HCT116 (cell line): Measurements from ENCODE around the gene ZBTB26.

ENCODE experiments used
- EZH2 ChIP-seq: fragments of 200-600 bp; sonication (generic); IDR thresholded peaks from 2 replicates; pipeline ENCODE4 v1.6.1; 2017; ENCODE audit warnings: antibody characterized with exemption, mixed run types
- JUND ChIP-seq: IDR thresholded peaks from 2 replicates; pipeline ENCODE4 v1.6.1; 2012
- POLR2A ChIP-seq: IDR thresholded peaks from 2 replicates; pipeline ENCODE4 v1.7.0; 2011; ENCODE audit warnings: borderline replicate concordance; ENCODE audit not compliant: insufficient read depth, insufficient read length; ENCODE audit errors: extremely low read depth
- POLR2AphosphoS5 ChIP-seq: IDR thresholded peaks from 2 replicates; pipeline ENCODE4 v1.6.1; 2011; ENCODE audit warnings: mild to moderate bottlenecking, low read depth, low read length, moderate library complexity
- RAD21 ChIP-seq: IDR thresholded peaks from 2 replicates; pipeline ENCODE4 v1.6.1; 2012; ENCODE audit warnings: low read depth, mild to moderate bottlenecking
- SIN3A ChIP-seq: IDR thresholded peaks from 2 replicates; pipeline ENCODE4 v1.6.1; 2012; ENCODE audit warnings: low read depth
- SP1 ChIP-seq: IDR thresholded peaks from 2 replicates; pipeline ENCODE4 v1.6.1; 2012; ENCODE audit warnings: low read depth
- ZFX ChIP-seq: fragments of 450-650 bp; IDR thresholded peaks from 2 replicates; pipeline ENCODE4 v1.6.1; 2017
- ZNF274 ChIP-seq: fragments of 200-500 bp; sonication (Bioruptor generic); IDR thresholded peaks from 2 replicates; pipeline ENCODE4 v1.6.1; 2014; ENCODE audit warnings: mild to moderate bottlenecking, low read depth, low read length, inconsistent platforms
- TF ChIP-seq, protein P1 (sequence below), 3 experiments: fragments of 200-600 bp in 1 of 3; sonication (generic) in 1 of 3; IDR thresholded peaks in 2 of 3; conservative IDR thresholded peaks in 1 of 3; 2 replicates each; pipeline ENCODE4 v1.5.1; 2012 to 2017; ENCODE audit warnings: low read depth in 2 of 3, low read length in 2 of 3, antibody characterized with exemption in 1 of 3, borderline replicate concordance in 1 of 3, control low read depth in 1 of 3, mild to moderate bottlenecking in 1 of 3, mixed read lengths in 1 of 3, mixed run types in 1 of 3, moderate library complexity in 1 of 3; ENCODE audit not compliant: insufficient read depth in 1 of 3
- TF ChIP-seq, protein P2 (sequence below): IDR thresholded peaks from 2 replicates; pipeline ENCODE4 v1.6.1; 2012

DNA sequence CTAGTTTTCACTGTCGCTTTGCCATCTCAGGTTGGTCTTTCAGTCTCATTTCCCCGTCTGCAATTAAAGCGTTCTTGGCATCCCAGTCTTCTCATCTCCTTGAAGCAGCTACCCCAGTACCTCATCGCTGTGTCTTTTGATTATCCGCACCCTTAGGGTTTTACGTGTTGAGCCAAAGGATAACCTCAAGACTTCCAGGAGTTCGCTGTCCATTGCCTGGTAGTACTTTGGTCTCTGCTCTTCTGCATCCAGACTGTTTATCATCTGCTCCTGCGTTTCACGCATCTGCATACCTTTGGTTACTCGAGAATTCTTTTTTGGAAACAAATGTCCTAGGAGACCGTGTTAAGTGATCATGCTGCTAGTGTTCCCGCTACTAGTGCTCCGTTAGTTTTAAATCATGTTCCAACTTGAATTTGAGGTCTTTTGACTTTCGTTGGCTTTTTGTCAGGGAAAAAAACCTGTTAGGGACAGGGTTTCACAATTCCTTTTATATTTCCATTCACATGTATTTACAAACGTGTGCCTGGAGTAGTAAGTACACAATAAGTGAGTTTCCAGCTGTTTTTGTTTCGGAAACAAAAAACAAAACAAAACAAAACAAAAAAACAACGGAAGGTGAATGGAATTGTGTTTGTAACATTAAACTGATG, 10.4 kb upstream of the ZBTB26 start:
- TF ChIP-seq ZNF274 (no peak), POLR2A (no peak), JUND (no peak), ZFX (no peak), SP1 (no peak), RAD21 (no peak), SIN3A (no peak), EZH2 (no peak), POLR2AphosphoS5 (no peak)
- TF ChIP-seq, protein P1, sequence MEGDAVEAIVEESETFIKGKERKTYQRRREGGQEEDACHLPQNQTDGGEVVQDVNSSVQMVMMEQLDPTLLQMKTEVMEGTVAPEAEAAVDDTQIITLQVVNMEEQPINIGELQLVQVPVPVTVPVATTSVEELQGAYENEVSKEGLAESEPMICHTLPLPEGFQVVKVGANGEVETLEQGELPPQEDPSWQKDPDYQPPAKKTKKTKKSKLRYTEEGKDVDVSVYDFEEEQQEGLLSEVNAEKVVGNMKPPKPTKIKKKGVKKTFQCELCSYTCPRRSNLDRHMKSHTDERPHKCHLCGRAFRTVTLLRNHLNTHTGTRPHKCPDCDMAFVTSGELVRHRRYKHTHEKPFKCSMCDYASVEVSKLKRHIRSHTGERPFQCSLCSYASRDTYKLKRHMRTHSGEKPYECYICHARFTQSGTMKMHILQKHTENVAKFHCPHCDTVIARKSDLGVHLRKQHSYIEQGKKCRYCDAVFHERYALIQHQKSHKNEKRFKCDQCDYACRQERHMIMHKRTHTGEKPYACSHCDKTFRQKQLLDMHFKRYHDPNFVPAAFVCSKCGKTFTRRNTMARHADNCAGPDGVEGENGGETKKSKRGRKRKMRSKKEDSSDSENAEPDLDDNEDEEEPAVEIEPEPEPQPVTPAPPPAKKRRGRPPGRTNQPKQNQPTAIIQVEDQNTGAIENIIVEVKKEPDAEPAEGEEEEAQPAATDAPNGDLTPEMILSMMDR (IDR thresholded peaks at IDR 0.05 in 2 of 3, conservative IDR thresholded peaks at IDR 0.05 in 1 of 3; ENCODE audit: borderline replicate concordance in 1 of 3, insufficient read depth in 1 of 3, low read depth in 2 of 3, low read length in 2 of 3), result no peak
- TF ChIP-seq, protein P2, sequence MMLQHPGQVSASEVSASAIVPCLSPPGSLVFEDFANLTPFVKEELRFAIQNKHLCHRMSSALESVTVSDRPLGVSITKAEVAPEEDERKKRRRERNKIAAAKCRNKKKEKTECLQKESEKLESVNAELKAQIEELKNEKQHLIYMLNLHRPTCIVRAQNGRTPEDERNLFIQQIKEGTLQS, result no peak
